ENCODE data around the gene CIDEB. TPM values are rescaled to one million over a fixed set of nuclear protein-coding genes. Genes with fewer than 3 reads are reported as not detected.

CIDEB gene
- 17.5 TPM for total RNA-seq

GRCh38 chr14:24307575-24308341 lies at the start of gene CIDEB:
CIDEB (minus strand) TSS chr14:24307977; CDS start chr14:24307858, 119 bp downstream.

GRCh38 chr14:24339284-24340151 lies 31.7 kb upstream of the CIDEB start, which contains the start of gene RIPK3:
RIPK3 (minus strand) TSS chr14:24339991; CDS start chr14:24339826, 165 bp downstream.

GRCh38 chr14:24334431-24335291 lies 26.9 kb upstream of the CIDEB start, which contains the start of gene ADCY4:
ADCY4 (minus strand) TSS chr14:24335071; CDS start chr14:24334652, 419 bp downstream.

GRCh38 chr14:24310646-24311604 lies 3.1 kb upstream of the CIDEB start, which contains the start of gene LTB4R:
LTB4R (plus strand) TSS chr14:24311502; CDS start chr14:24315652, 4,150 bp downstream.

GRCh38 chr14:24309538-24310264 lies 1.9 kb upstream of the CIDEB start, which contains the start of gene LTB4R2:
LTB4R2 (plus strand) TSS chr14:24310140; CDS start chr14:24310665, 525 bp downstream.

GRCh38 chr14:24299255-24300191 lies 8.3 kb downstream of the CIDEB start, which contains the start of the genes DHRS1 and NOP9:
DHRS1 (minus strand) TSS chr14:24299780; CDS start chr14:24299106, 674 bp downstream.
NOP9 (plus strand) TSS chr14:24299850; CDS start chr14:24299955, 105 bp downstream.

GRCh38 chr14:24271134-24271833 lies 36.5 kb downstream of the CIDEB start, which contains the start of gene RABGGTA:
RABGGTA (minus strand) TSS chr14:24271597; CDS start chr14:24271115, 482 bp downstream.

GRCh38 chr14:24262821-24263733 lies 44.7 kb downstream of the CIDEB start, which contains the start of gene TGM1:
TGM1 (minus strand) TSS chr14:24263177; CDS start chr14:24262352, 825 bp downstream.

Other genes with a start within 250 kb of the CIDEB start
- 5.9 TPM for gene CPNE6, start 236.4 kb downstream of the CIDEB start, total RNA-seq
- 11.2 TPM for gene PCK2, start 213.7 kb downstream of the CIDEB start, total RNA-seq
- gene DCAF11, start 193.2 kb downstream of the CIDEB start, total RNA-seq: 67.2 TPM
- 394 TPM for gene NRL, start 193.0 kb downstream of the CIDEB start, total RNA-seq
- gene FITM1, start 177.3 kb downstream of the CIDEB start, total RNA-seq: 11.4 TPM
- 58.5 TPM for gene PSME1, start 171.8 kb downstream of the CIDEB start, total RNA-seq
- gene EMC9, start 166.4 kb downstream of the CIDEB start, total RNA-seq: 15.1 TPM
- 28.6 TPM for gene PSME2, start 161.4 kb downstream of the CIDEB start, total RNA-seq
- 72.5 TPM for gene RNF31, start 160.5 kb downstream of the CIDEB start, total RNA-seq
- gene IRF9, start 146.7 kb downstream of the CIDEB start, total RNA-seq: 35.1 TPM
- gene REC8, start 135.9 kb downstream of the CIDEB start, total RNA-seq: 22.4 TPM
- 19.1 TPM for gene IPO4, start 119.2 kb downstream of the CIDEB start, total RNA-seq
- 58.9 TPM for gene TM9SF1, start 112.5 kb downstream of the CIDEB start, total RNA-seq
- not detected for gene TSSK4, start 102.3 kb downstream of the CIDEB start, total RNA-seq
- gene CHMP4A, start 94.5 kb downstream of the CIDEB start, total RNA-seq: 53.5 TPM
- gene MDP1, start 91.9 kb downstream of the CIDEB start, total RNA-seq: 20.5 TPM
- gene NEDD8, start 75.6 kb downstream of the CIDEB start, total RNA-seq: 61.8 TPM
- 62.6 TPM for gene GMPR2, start 75.0 kb downstream of the CIDEB start, total RNA-seq
- gene TINF2, start 65.4 kb downstream of the CIDEB start, total RNA-seq: 44.8 TPM
- 6.2 TPM for gene TGM1, start 44.8 kb downstream of the CIDEB start, total RNA-seq
- 26.6 TPM for gene RABGGTA, start 36.4 kb downstream of the CIDEB start, total RNA-seq
- 19.4 TPM for gene DHRS1, start 8.2 kb downstream of the CIDEB start, total RNA-seq
- 21.8 TPM for gene NOP9, start 8.1 kb downstream of the CIDEB start, total RNA-seq
- 6.9 TPM for gene LTB4R2, start 2.2 kb upstream of the CIDEB start, total RNA-seq
- 2.7 TPM for gene LTB4R, start 3.5 kb upstream of the CIDEB start, total RNA-seq
- 13.0 TPM for gene ADCY4, start 27.1 kb upstream of the CIDEB start, total RNA-seq
- 4.4 TPM for gene RIPK3, start 32.0 kb upstream of the CIDEB start, total RNA-seq
- gene NFATC4, start 60.2 kb upstream of the CIDEB start, total RNA-seq: 67.8 TPM
- gene NYNRIN, start 91.0 kb upstream of the CIDEB start, total RNA-seq: 47.5 TPM
- gene CBLN3, start 121.7 kb upstream of the CIDEB start, total RNA-seq: 2.0 TPM
- gene KHNYN, start 122.0 kb upstream of the CIDEB start, total RNA-seq: 58.6 TPM
- gene SDR39U1, start 134.8 kb upstream of the CIDEB start, total RNA-seq: 32.4 TPM
- gene CMA1, start 200.3 kb upstream of the CIDEB start, total RNA-seq: not detected